Measurements from ENCODE around the gene VSTM2B.

DNA sequence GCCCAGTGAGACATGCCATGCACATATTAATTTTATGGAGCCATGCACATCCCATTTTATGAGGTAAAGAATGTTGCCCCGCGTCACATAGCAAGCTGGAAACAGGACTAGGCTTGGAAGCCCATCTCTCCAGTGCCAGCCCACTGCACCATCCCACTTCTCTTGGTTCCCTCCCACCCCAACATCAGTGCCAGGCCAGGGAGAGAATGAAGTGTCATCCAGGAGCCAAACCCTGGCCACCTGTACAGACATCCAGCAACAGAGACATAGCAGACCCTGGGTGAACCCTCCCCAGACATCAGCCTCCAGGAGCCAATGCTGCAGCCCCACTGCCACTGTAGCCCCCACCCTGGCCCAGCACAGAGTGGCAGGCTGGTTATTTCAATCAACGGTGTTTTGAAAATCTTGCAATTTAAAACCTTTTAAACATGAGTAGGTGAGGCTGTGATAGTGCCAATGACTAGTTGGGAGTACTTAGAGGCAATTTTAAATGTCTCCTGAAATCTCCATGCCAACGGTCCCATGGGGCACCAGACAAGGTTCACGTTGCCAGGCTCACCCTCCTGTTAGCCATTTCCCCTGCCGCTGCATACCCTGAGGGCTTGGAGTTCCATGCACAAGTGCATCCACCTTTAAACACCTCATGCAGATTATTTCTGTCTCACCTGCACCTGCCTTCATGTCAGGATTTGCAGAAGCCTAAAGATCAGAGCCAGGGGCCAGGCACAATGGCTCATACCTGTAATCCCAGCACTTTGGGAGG, 34.7 kb downstream of the VSTM2B start:
- TF ChIP-seq TP53 (CRISPR knock-in tag; conservative IDR thresholded peaks at IDR 0.05) (no peak), TSC22D2 (CRISPR knock-in tag; IDR thresholded peaks at IDR 0.05; ENCODE audit: borderline replicate concordance) (no peak), ZNF558 (CRISPR knock-in tag; IDR thresholded peaks at IDR 0.05; ENCODE audit: borderline replicate concordance) (no peak), EZH2 (conservative IDR thresholded peaks at IDR 0.05; ENCODE audit: low read depth, low read length) (no peak), SOX6 (IDR thresholded peaks at IDR 0.05) (no peak), SOX6 (CRISPR knock-in tag; IDR thresholded peaks at IDR 0.05) (no peak), NFRKB (IDR thresholded peaks at IDR 0.05) (no peak), CHD2 (IDR thresholded peaks at IDR 0.05; ENCODE audit: low read depth, low read length) (no peak), TAF1 (CRISPR knock-in tag; IDR thresholded peaks at IDR 0.05) (no peak), HHEX (CRISPR knock-in tag; IDR thresholded peaks at IDR 0.05) (no peak)
- TF ChIP-seq, protein P1, sequence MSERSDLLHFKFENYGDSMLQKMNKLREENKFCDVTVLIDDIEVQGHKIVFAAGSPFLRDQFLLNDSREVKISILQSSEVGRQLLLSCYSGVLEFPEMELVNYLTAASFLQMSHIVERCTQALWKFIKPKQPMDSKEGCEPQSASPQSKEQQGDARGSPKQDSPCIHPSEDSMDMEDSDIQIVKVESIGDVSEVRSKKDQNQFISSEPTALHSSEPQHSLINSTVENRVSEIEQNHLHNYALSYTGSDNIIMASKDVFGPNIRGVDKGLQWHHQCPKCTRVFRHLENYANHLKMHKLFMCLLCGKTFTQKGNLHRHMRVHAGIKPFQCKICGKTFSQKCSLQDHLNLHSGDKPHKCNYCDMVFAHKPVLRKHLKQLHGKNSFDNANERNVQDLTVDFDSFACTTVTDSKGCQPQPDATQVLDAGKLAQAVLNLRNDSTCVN (CRISPR knock-in tag; IDR thresholded peaks at IDR 0.05; ENCODE audit: borderline replicate concordance): no peak
- TF ChIP-seq, protein P2, sequence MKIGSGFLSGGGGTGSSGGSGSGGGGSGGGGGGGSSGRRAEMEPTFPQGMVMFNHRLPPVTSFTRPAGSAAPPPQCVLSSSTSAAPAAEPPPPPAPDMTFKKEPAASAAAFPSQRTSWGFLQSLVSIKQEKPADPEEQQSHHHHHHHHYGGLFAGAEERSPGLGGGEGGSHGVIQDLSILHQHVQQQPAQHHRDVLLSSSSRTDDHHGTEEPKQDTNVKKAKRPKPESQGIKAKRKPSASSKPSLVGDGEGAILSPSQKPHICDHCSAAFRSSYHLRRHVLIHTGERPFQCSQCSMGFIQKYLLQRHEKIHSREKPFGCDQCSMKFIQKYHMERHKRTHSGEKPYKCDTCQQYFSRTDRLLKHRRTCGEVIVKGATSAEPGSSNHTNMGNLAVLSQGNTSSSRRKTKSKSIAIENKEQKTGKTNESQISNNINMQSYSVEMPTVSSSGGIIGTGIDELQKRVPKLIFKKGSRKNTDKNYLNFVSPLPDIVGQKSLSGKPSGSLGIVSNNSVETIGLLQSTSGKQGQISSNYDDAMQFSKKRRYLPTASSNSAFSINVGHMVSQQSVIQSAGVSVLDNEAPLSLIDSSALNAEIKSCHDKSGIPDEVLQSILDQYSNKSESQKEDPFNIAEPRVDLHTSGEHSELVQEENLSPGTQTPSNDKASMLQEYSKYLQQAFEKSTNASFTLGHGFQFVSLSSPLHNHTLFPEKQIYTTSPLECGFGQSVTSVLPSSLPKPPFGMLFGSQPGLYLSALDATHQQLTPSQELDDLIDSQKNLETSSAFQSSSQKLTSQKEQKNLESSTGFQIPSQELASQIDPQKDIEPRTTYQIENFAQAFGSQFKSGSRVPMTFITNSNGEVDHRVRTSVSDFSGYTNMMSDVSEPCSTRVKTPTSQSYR (CRISPR knock-in tag; IDR thresholded peaks at IDR 0.05; ENCODE audit: borderline replicate concordance): no peak
